Endothelial cell of umbilical vein (primary cell): ENCODE measurements around the gene KRTAP19-8. TPM values are rescaled to one million over a fixed set of nuclear protein-coding genes. Genes with fewer than 3 reads are reported as not detected.

Source experiments
- BruUV-seq: library from RNA; stranded (reverse); fragments of 400-500 nt; replicated peaks from 2 replicates; lab custom pipeline; 2021; lab: Mats Ljungman, UMichigan
- CTCF ChIA-PET: fragments of 300-600, 350-600 bp; sonication (Branson Sonifier 250); formaldehyde crosslinking; loops from one replicate; lab custom pipeline; 2021; ENCODE audit warnings: antibody characterized with exemption, inconsistent platforms; lab: Charles Lee
- POLR2A ChIA-PET: fragments of 300-600, 350-600 bp; sonication (Branson Sonifier 250); formaldehyde crosslinking; loops from one replicate; lab custom pipeline; 2021; ENCODE audit warnings: antibody characterized with exemption, inconsistent platforms; lab: Charles Lee
- DNase-seq: peaks from one replicate; pipeline ENCODE4 v3.0.0-alpha.2; 2011; ENCODE audit warnings: low read depth, low spot score
- FAIRE-seq: peaks from 2 replicates; lab custom pipeline; 2011; peaks lifted over from hg19 to GRCh38; lab: Jason Lieb, UNC
- H2AFZ ChIP-seq: 2 replicates; pipeline ENCODE4 v1.6.0; 2012; ENCODE audit warnings: low read depth, low read length, control low read depth, inconsistent platforms
- H3K27ac ChIP-seq: 2 replicates; pipeline ENCODE4 v1.5.1; 2011; ENCODE audit warnings: low read depth, mild to moderate bottlenecking, control low read depth, low read length, moderate library complexity; ENCODE audit not compliant: insufficient read depth
- H3K27me3 ChIP-seq, 2 experiments: 2 replicates each; pipeline versions ENCODE4 v1.6.0 to v1.6.1; 2011; ENCODE audit warnings: low read length in 2 of 2, mixed read lengths in 1 of 2; ENCODE audit not compliant: control insufficient read depth in 2 of 2, insufficient read depth in 2 of 2
- H3K36me3 ChIP-seq, 2 experiments: 2 replicates in 1 of 2; 3 replicates in 1 of 2; pipeline ENCODE4 v1.5.1; 2011; ENCODE audit warnings: low read length in 2 of 2, mild to moderate bottlenecking in 1 of 2, moderate library complexity in 1 of 2; ENCODE audit not compliant: control insufficient read depth in 2 of 2, insufficient read depth in 2 of 2; ENCODE audit errors: extremely low read depth in 1 of 2
- H3K4me1 ChIP-seq: 3 replicates; pipeline ENCODE4 v1.5.1; 2011; ENCODE audit warnings: mild to moderate bottlenecking, low read length; ENCODE audit not compliant: control insufficient read depth, insufficient read depth; ENCODE audit errors: extremely low read depth
- H3K4me2 ChIP-seq: 2 replicates; pipeline ENCODE4 v1.6.1; 2011; ENCODE audit warnings: low read length, control low read depth, mixed read lengths; ENCODE audit not compliant: insufficient read depth
- H3K4me3 ChIP-seq, 3 experiments: fragments of 200-600 bp in 1 of 3; sonication (generic), shearing (Covaris generic) in 1 of 3; replicated peaks in 1 of 3; 2 replicates each; pipeline ENCODE4 v1.5.1; 2011 to 2016; ENCODE audit warnings: control low read depth in 3 of 3, low read length in 3 of 3, mild to moderate bottlenecking in 2 of 3, inconsistent platforms in 1 of 3, low read depth in 1 of 3, moderate library complexity in 1 of 3; ENCODE audit not compliant: insufficient read depth in 1 of 3
- H3K79me2 ChIP-seq: 2 replicates; pipeline ENCODE4 v1.6.0; 2012; ENCODE audit warnings: low read length, inconsistent platforms; ENCODE audit not compliant: control insufficient read depth, insufficient read depth
- H3K9ac ChIP-seq: replicated peaks from 2 replicates; pipeline ENCODE3; 2011; ENCODE audit warnings: low read length, control low read depth; ENCODE audit not compliant: insufficient read depth; ENCODE audit errors: extremely low read depth
- H3K9me1 ChIP-seq: replicated peaks from 3 replicates; pipeline ENCODE4 v1.6.0; 2011; ENCODE audit warnings: mild to moderate bottlenecking, low read length; ENCODE audit not compliant: control insufficient read depth, insufficient read depth; ENCODE audit errors: extremely low read depth
- H3K9me3 ChIP-seq: replicated peaks from 2 replicates; pipeline ENCODE4 v1.5.1; 2012; ENCODE audit warnings: low read length, inconsistent platforms; ENCODE audit not compliant: control insufficient read depth, insufficient read depth
- H4K20me1 ChIP-seq: replicated peaks from 2 replicates; pipeline ENCODE3; 2011; ENCODE audit warnings: mild to moderate bottlenecking, low read length; ENCODE audit not compliant: control insufficient read depth, insufficient read depth; ENCODE audit errors: extremely low read depth
- CTCF ChIP-seq, 2 donors: IDR thresholded peaks; 1 replicate in 1 of 2; 2 replicates in 1 of 2; pipeline ENCODE4 v1.5.1; 2011; ENCODE audit warnings: low read length in 2 of 2, mild to moderate bottlenecking in 2 of 2, moderate library complexity in 2 of 2, control low read depth in 1 of 2, inconsistent platforms in 1 of 2, low read depth in 1 of 2; ENCODE audit not compliant: insufficient read depth in 1 of 2; ENCODE audit errors: extremely low read depth in 1 of 2
- EZH2 ChIP-seq: IDR thresholded peaks from 2 replicates; pipeline ENCODE4 v1.6.1; 2012; ENCODE audit warnings: borderline replicate concordance, low read depth, mild to moderate bottlenecking, moderate library complexity, low read length, inconsistent platforms; ENCODE audit not compliant: severe bottlenecking
- FOS ChIP-seq: IDR thresholded peaks from 2 replicates; pipeline ENCODE4 v1.6.1; 2011; ENCODE audit warnings: mild to moderate bottlenecking, low read length, moderate library complexity, borderline replicate concordance; ENCODE audit not compliant: insufficient read depth
- GATA2 ChIP-seq: IDR thresholded peaks from 2 replicates; pipeline ENCODE4 v1.7.0; 2011; ENCODE audit warnings: low read depth, mild to moderate bottlenecking, moderate library complexity, mixed read lengths, low read length; ENCODE audit not compliant: insufficient read length, insufficient read depth
- JUN ChIP-seq: IDR thresholded peaks from 2 replicates; pipeline ENCODE4 v1.6.1; 2011; ENCODE audit warnings: borderline replicate concordance, low read depth; ENCODE audit not compliant: insufficient read length, insufficient read depth
- MYC ChIP-seq: IDR thresholded peaks from one replicate; pipeline ENCODE4 v1.6.1; 2011; ENCODE audit warnings: mild to moderate bottlenecking, low read depth, low read length
- POLR2A ChIP-seq: IDR thresholded peaks from 2 replicates; pipeline ENCODE4 v1.6.1; 2012; ENCODE audit warnings: low read depth, mild to moderate bottlenecking, control low read depth, low read length
- POLR2AphosphoS5 ChIP-seq: IDR thresholded peaks from 2 replicates; pipeline ENCODE4 v1.6.1; 2012; ENCODE audit warnings: low read depth, mild to moderate bottlenecking, control low read depth, low read length, moderate library complexity; ENCODE audit not compliant: insufficient read depth
- dilution Hi-C: fragments of 300-500 bp; cut with MboI; formaldehyde crosslinking; loops from one replicate; pipeline ENCODE4 v1.15.0; 2019; ENCODE audit warnings: low sequenced_read_pairs; ENCODE audit not compliant: extremely low pct_ligation_motif_present
- intact Hi-C: fragments of 100-400 bp; cut with micrococcal nuclease; formaldehyde crosslinking; loops from one replicate; pipeline ENCODE4 v1.10.0; 2022
- polyA plus RNA-seq, 4 experiments: library from polyadenylated mRNA; depleted of rRNA in 3 of 4; stranded (reverse) in 3 of 4; unstranded in 1 of 4; fragments of >200 nt; gene quantifications; 2 replicates each; pipeline versions ENCODE4 v1.2.1 to v1.2.3, GENCODE V29; 2011 to 2012; ENCODE audit warnings: missing spikeins in 1 of 4
- total RNA-seq: library from RNA; stranded (reverse); gene quantifications from 2 replicates; pipeline ENCODE4 v1.2.3, GENCODE V29; 2021
- TF ChIP-seq, protein P1 (sequence below): IDR thresholded peaks from 2 replicates; pipeline ENCODE4 v1.6.1; 2011; ENCODE audit not compliant: insufficient read depth, insufficient read length

KRTAP19-8 gene
- total and polyA plus RNA-seq, 2 donors (not counting 3 experiments of a cell fraction or from before 2014, with no cell fraction given), result not detected

DNA sequence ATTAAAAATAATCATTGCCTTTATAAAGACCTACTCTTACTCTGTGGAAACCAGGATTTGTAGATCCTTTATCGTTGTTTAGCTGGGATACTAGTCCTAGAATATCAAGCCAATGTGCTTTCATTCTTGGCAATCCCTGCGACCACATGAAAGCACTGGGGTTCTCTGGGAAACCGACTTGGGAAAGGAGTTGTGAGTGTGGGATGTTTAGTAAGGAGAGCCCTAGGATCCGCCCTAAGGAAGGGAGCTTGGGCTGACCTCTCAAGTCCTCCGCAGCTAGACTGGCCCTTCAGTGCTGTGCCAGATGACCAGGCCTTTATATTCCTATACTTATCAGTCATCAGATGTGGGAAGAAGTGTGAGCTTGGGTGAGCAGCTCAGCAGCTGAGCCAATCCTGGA, 5.2 kb upstream of the KRTAP19-8 start:
- H3K9ac ChIP-seq, result no peak overlapping the region
- H3K36me3 ChIP-seq, result no peaks in the 10 kb centered on the region
- CTCF ChIA-PET, result no interaction called here
- H3K4me3 ChIP-seq, result no peak overlapping the region
- FAIRE-seq (no peak), DNase-seq (no peak)
- H3K4me2 ChIP-seq, result no peak overlapping the region
- intact Hi-C loops, result no loop called here
- no peak for TF ChIP-seq CTCF (IDR thresholded peaks at IDR 0.05; ENCODE audit: extremely low read depth in 1 of 2, insufficient read depth in 1 of 2, low read depth in 1 of 2, low read length in 2 of 2)
- no peak for TF ChIP-seq EZH2
- TF ChIP-seq, protein P1, sequence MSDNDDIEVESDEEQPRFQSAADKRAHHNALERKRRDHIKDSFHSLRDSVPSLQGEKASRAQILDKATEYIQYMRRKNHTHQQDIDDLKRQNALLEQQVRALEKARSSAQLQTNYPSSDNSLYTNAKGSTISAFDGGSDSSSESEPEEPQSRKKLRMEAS, result no peak
- TF ChIP-seq JUN, result no peak
- no peak for TF ChIP-seq GATA2
- no TSS peak for BruUV-seq
- H2AFZ ChIP-seq, result no peak overlapping the region
- no peaks in the 10 kb centered on the region for H3K9me3 ChIP-seq
- no peaks in the 10 kb centered on the region for H3K9me1 ChIP-seq
- no peaks in the 10 kb centered on the region for H3K79me2 ChIP-seq
- dilution Hi-C loops, result no loop called here
- H3K27me3 ChIP-seq, result no peaks in the 10 kb centered on the region
- H3K4me1 ChIP-seq, result no peaks in the 10 kb centered on the region
- H3K27ac ChIP-seq, result no peak overlapping the region
- POLR2A ChIA-PET, result no interaction called here
- H4K20me1 ChIP-seq, result no peaks in the 10 kb centered on the region

GRCh38 chr21:31042080-31042464, 3.8 kb upstream of the KRTAP19-8 start:
- TF ChIP-seq GATA2, result no peak
- no peak for TF ChIP-seq JUN
- TF ChIP-seq MYC, result no peak
- TF ChIP-seq FOS, result no peak
- no peak for TF ChIP-seq POLR2AphosphoS5
- TF ChIP-seq, protein P1, result no peak
- TF ChIP-seq EZH2, result no peak
- TF ChIP-seq POLR2A, result no peak
- no peak for TF ChIP-seq CTCF (IDR thresholded peaks at IDR 0.05; ENCODE audit: extremely low read depth in 1 of 2, insufficient read depth in 1 of 2, low read depth in 1 of 2, low read length in 2 of 2)
- dilution Hi-C loops, result no loop called here
- ChIA-PET CTCF (no interaction called here), POLR2A (no interaction called here)
- H3K9me3 ChIP-seq, result peaks cover 2% of the 10 kb centered on the region
- H3K27me3 ChIP-seq, result no peaks in the 10 kb centered on the region
- FAIRE-seq (no peak), DNase-seq (no peak)
- H3K4me3 ChIP-seq, result no peak overlapping the region
- no peak overlapping the region for H3K4me2 ChIP-seq
- H2AFZ ChIP-seq, result no peak overlapping the region
- BruUV-seq, result no TSS peak
- intact Hi-C loops, result no loop called here
- H3K9me1 ChIP-seq, result no peaks in the 10 kb centered on the region
- no peak overlapping the region for H3K27ac ChIP-seq
- no peaks in the 10 kb centered on the region for H3K79me2 ChIP-seq
- no peaks in the 10 kb centered on the region for H3K36me3 ChIP-seq
- no peaks in the 10 kb centered on the region for H4K20me1 ChIP-seq
- no peak overlapping the region for H3K9ac ChIP-seq
- H3K4me1 ChIP-seq, result no peaks in the 10 kb centered on the region
